ENCODE data around the gene C8G.

C8G gene

DNA sequence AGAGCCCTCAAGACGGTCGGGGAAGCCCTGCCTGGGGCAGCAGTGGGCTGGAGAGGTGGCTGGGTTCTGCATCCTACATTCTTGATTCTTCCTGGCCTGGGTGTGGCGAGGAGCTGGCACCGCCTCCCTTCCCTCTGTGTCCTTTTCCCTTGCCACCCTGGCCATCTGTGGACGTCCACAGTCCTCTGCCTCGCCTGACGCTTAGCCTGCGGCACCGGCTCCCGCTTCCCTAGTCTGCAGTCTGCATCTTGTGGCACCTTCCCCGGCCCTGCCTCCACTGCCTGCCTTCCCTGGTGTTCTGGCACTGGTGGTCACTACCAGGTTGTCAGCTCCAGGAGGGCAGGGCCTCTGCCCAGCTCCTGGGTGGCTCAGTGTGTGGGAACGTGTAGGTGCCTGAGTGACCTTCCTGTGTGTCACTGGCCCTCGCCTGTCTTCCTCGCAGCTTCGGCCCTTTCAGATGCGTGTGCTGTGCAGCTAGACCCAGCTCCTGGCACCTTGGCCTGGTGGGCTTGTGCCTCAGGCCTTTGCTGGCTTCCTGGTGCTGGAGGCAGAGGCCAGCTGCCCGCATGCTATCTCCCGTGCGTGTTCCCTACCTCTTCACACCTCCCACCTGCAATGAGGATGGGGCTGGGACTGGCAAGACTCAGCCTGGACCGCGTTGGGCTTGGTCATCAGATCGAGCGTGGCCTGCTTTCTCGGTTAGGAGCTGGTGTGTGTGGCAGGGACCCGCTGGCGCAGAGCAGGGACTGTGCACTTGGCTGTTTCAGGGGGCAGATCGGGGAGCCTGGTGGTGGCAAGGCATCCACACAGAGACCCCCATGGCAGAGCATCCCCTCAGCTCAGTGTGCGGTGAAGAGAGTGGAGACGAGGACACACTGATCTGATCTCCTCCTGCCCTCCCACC lies 37.8 kb upstream of the C8G start:
- no peak overlapping the region for H3K9ac ChIP-seq (ENCODE audit: low read depth, low read length)
- H3K9me3 ChIP-seq (ENCODE audit: control insufficient read depth, insufficient read depth, low read length): no peaks in the 10 kb centered on the region
- no peaks in the 10 kb centered on the region for H3K4me1 ChIP-seq (ENCODE audit: control insufficient read depth, insufficient read depth, low read length)
- H3K36me3 ChIP-seq (ENCODE audit: control insufficient read depth, insufficient read depth, low read length): peaks cover 39% of the 10 kb centered on the region
- H3K4me3 ChIP-seq (ENCODE audit: low read depth, low read length): no peak overlapping the region
- H3K27me3 ChIP-seq (ENCODE audit: control insufficient read depth, insufficient read depth, low read length): no peaks in the 10 kb centered on the region

DNA sequence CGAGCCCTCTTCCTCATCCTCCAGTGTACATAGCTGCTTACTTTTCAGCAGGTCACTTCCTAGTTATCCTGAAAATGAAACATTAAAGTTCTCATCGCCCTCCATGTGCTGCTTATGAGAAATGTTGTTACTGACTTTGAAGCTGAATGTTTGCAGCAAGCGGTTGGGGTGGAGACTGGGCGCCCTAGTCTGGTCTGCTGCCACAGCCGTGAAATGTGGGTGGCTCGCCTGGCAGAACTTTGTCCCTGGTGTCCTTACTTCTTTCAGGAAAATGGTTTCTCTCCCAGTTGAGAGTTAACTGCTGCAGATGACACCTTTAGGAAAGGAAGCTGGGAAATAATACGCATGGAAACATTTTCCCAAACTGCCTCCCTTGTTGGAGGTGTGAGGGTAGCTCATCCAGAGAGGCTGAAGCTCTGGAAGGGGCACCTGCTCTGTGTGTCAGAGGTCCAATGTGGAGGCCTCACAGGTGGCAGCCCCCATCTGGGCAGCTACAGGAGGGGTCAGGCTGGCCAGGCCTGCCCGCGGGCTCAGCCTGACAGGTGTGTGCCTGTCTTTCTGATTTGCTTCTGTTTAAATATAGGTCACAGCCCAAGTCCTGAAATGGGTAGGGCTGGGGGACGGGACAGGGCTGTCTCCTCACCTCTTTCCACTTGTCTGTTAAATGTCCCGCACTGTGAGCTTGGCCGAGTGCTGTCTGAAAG lies 34.7 kb upstream of the C8G start:
- H3K9me3 ChIP-seq (ENCODE audit: control insufficient read depth, insufficient read depth, low read length): no peaks in the 10 kb centered on the region
- H3K9ac ChIP-seq (ENCODE audit: low read depth, low read length): no peak overlapping the region
- H3K4me3 ChIP-seq (ENCODE audit: low read depth, low read length): no peak overlapping the region
- no peaks in the 10 kb centered on the region for H3K4me1 ChIP-seq (ENCODE audit: control insufficient read depth, insufficient read depth, low read length)
- H3K36me3 ChIP-seq (ENCODE audit: control insufficient read depth, insufficient read depth, low read length): peaks cover 44% of the 10 kb centered on the region
- no peaks in the 10 kb centered on the region for H3K27me3 ChIP-seq (ENCODE audit: control insufficient read depth, insufficient read depth, low read length)

DNA sequence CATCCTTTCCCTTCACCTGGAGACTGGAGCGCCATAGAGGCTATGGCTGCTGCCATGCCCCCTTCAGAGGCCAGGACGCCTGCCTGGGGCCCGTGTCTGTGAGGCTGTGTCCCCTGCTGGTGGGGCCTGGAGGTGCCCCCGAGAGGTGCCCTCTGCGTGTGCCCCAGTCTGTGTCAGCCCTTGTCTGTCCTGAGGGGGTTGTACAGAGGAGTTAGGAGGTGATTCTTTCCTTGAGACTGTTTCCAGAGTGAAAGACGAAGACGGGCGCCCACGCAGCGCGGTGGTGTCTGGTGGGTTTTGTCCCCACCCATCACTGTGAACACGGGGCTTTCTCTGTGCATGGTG lies 34.2 kb upstream of the C8G start:
- H3K4me3 ChIP-seq (ENCODE audit: low read depth, low read length): no peak overlapping the region
- H3K9me3 ChIP-seq (ENCODE audit: control insufficient read depth, insufficient read depth, low read length): no peaks in the 10 kb centered on the region
- no peaks in the 10 kb centered on the region for H3K4me1 ChIP-seq (ENCODE audit: control insufficient read depth, insufficient read depth, low read length)
- peaks cover 49% of the 10 kb centered on the region for H3K36me3 ChIP-seq (ENCODE audit: control insufficient read depth, insufficient read depth, low read length)
- H3K27me3 ChIP-seq (ENCODE audit: control insufficient read depth, insufficient read depth, low read length): no peaks in the 10 kb centered on the region
- no peak overlapping the region for H3K9ac ChIP-seq (ENCODE audit: low read depth, low read length)

DNA sequence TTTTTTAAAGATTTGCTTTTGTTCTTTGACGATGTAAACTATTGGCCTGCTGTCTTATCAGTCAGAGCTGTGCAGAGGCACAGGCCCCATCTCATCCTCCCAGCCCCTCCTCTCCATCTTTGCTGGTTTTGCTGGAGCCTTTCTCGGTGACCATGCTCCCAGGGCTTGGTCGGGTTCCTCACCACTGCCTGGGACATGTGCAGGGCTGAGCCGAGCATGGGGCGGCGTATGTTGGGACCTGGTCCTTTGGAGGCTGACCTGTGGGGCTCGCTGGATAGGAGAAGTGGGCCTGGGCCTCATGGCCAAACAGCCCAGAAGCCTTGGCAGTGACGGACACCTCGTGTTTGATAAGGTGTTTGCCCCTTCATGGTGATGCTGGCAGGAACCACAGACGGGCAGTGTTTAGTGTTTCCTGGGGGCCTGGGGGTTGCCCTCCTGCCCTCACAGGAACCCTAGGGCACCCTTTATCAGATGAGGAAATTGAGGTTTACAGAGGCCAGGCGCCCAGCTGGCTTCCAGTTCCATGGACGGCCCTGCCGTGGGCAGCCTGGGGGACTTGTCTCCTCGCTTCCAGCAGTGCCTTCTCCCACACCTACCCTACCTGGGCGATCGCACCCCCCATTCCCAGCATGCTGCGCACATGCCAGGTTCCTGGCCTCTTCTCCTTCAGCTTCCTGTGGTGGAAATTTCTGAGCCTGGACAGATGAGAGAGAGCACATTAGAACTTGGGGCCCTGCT lies 31.2 kb upstream of the C8G start:
- Histone ChIP-seq H3K36me3 (ENCODE audit: control insufficient read depth, insufficient read depth, low read length) (peaks cover 54% of the 10 kb centered on the region), H3K4me1 (ENCODE audit: control insufficient read depth, insufficient read depth, low read length) (no peaks in the 10 kb centered on the region), H3K9me3 (ENCODE audit: control insufficient read depth, insufficient read depth, low read length) (no peaks in the 10 kb centered on the region), H3K27me3 (ENCODE audit: control insufficient read depth, insufficient read depth, low read length) (no peaks in the 10 kb centered on the region), H3K4me3 (ENCODE audit: low read depth, low read length) (no peak overlapping the region), H3K9ac (ENCODE audit: low read depth, low read length) (no peak overlapping the region)

DNA sequence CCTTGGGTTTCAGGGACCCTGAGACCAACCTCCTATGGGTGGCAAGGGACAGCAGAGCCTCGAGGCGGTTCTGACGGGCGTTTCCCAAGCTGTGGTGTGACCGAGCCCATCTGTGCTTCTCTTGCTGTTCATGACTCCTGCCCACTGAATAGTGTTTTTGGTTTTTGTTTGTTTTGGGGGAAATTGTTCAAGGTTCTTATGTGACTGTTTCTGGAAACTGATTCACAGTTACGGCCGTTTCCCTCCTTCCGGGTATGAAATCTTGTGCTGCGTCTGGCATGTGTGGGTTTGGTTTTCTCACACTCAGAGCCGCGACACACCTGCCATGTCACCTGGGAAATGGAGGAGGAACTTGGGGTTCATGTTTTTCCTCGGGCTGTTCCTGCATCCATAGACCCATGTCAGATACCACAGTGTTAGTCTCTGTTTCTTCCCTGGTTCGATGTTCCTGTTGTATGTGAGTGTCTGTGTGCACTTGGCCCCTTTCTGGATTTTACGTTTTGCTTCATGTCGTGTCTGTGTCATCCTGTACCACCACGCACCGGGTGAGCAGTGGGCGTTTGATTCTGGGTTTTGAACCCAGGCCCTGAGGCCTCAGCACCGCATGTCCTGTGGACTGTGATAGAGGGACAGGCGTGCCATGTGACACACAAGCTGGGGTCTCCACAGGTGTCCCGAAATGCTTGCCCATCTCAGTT lies 29.3 kb upstream of the C8G start:
- H3K9me3 ChIP-seq (ENCODE audit: control insufficient read depth, insufficient read depth, low read length): no peaks in the 10 kb centered on the region
- peaks cover 49% of the 10 kb centered on the region for H3K36me3 ChIP-seq (ENCODE audit: control insufficient read depth, insufficient read depth, low read length)

DNA sequence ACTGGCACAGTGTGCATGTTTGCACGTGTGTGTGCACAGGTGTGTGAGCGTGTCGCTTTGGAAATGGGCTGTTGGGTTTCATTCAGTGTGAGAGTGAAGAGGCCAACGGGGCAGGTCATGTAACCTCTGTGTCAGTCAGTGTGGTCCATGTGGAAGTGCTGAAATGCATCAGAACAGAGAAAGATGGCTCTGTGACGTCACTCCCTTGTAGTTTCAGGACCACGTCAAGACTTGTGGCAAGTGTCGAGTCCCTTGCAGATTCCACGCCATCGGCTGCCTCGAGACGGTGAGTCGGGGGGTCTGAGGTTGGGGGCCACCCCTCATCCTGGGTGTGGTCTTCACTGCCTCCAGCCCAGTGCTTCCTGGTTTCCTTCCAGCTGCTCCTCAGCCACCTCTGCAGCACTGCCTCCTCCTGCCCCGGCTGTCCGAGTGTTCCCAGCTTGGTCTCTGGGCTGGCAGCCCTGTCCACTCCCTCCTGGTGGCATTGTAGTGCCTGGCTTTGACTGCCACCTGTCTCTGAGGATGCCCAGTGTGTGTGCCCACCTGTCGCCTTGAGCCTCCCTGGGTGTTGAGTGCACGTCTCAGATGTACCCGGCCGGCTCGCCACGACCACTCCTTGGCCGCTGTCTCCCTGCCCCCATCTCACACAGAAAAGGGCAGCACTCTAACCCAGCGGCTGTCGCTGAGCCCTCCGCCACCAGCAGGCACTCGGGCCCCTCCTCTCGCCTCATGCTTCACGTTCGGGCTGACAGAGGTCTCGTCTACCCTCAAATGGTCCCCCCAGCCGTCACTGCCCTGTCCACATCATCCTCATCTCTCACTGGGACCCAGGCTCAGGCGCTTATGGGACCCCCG lies 28.5 kb upstream of the C8G start:
- Histone ChIP-seq H3K27me3 (ENCODE audit: control insufficient read depth, insufficient read depth, low read length) (no peaks in the 10 kb centered on the region), H3K9me3 (ENCODE audit: control insufficient read depth, insufficient read depth, low read length) (no peaks in the 10 kb centered on the region), H3K4me3 (ENCODE audit: low read depth, low read length) (no peak overlapping the region), H3K4me1 (ENCODE audit: control insufficient read depth, insufficient read depth, low read length) (no peaks in the 10 kb centered on the region), H3K36me3 (ENCODE audit: control insufficient read depth, insufficient read depth, low read length) (peaks cover 49% of the 10 kb centered on the region), H3K9ac (ENCODE audit: low read depth, low read length) (no peak overlapping the region)

More for the DNA sequence above, 29.3 kb upstream of the C8G start:
- H3K27me3 ChIP-seq (ENCODE audit: control insufficient read depth, insufficient read depth, low read length): no peaks in the 10 kb centered on the region
- H3K4me1 ChIP-seq (ENCODE audit: control insufficient read depth, insufficient read depth, low read length): no peaks in the 10 kb centered on the region
- no peak overlapping the region for H3K9ac ChIP-seq (ENCODE audit: low read depth, low read length)
- H3K4me3 ChIP-seq (ENCODE audit: low read depth, low read length): no peak overlapping the region

DNA sequence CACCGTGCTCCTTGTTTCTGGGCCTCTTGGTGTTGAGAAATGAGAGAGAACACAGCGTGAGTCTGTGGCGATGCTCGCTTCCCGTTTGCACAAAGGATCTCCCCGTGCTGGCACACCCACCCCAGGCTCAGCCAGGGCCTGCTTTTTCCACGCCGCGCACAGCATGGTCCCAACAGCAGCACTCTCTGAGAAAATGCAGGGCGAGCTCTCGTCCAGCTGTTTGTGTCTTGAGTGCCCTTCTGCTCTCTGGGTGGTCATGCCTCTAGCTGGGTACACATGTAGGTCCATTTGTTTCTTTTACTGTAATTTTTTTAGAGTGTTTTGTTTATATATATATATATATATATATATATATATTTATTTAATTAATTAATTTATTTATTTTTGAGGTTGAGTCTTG lies 27.1 kb upstream of the C8G start:
- Histone ChIP-seq H3K9me3 (ENCODE audit: control insufficient read depth, insufficient read depth, low read length) (no peaks in the 10 kb centered on the region), H3K4me3 (ENCODE audit: low read depth, low read length) (no peak overlapping the region), H3K36me3 (ENCODE audit: control insufficient read depth, insufficient read depth, low read length) (peaks cover 56% of the 10 kb centered on the region), H3K4me1 (ENCODE audit: control insufficient read depth, insufficient read depth, low read length) (no peaks in the 10 kb centered on the region), H3K27me3 (ENCODE audit: control insufficient read depth, insufficient read depth, low read length) (no peaks in the 10 kb centered on the region), H3K9ac (ENCODE audit: low read depth, low read length) (no peak overlapping the region)

DNA sequence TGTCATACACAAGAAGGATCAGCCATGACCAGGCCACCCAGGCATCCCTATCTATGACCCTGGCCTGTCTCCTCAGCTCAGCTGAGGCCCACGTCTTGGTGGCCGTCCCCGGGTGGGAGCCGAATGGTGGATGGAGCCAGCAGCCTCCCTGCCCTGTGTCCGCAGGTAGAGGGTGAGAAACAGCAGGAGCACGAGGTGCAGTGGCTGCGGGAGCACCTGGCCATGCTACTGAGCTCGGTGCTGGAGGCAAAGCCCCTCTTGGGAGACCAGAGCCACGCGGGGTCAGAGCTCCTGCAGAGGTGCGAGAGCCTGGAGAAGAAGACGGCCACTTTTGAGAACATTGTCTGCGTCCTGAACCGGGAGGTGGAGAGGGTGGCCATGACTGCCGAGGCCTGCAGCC lies 25.0 kb upstream of the C8G start:
- Histone ChIP-seq H3K27me3 (ENCODE audit: control insufficient read depth, insufficient read depth, low read length) (no peaks in the 10 kb centered on the region), H3K4me3 (ENCODE audit: low read depth, low read length) (no peak overlapping the region), H3K9me3 (ENCODE audit: control insufficient read depth, insufficient read depth, low read length) (no peaks in the 10 kb centered on the region), H3K9ac (ENCODE audit: low read depth, low read length) (no peak overlapping the region), H3K36me3 (ENCODE audit: control insufficient read depth, insufficient read depth, low read length) (peaks cover 60% of the 10 kb centered on the region), H3K4me1 (ENCODE audit: control insufficient read depth, insufficient read depth, low read length) (no peaks in the 10 kb centered on the region)

DNA sequence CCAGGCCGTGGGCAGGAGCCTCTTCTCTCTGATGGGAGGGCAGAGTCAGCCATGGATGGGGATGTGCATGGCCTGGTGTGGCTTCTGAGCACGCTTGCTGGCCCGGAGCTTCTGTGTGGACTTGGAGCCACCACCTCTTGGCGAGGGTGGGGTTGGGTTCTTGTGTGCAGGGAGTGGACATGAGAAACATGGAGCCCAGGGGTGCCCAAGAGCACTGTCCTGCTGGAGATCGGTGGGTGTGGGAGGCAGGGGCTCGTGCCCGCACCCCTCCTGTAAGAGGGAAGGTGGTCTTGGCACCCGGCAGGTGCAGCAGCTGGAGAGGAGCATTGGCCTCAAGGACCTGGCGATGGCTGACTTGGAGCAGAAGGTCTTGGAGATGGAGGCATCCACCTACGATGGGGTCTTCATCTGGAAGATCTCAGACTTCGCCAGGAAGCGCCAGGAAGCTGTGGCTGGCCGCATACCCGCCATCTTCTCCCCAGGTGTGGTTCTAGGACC lies 24.3 kb upstream of the C8G start:
- Histone ChIP-seq H3K4me1 (ENCODE audit: control insufficient read depth, insufficient read depth, low read length) (no peaks in the 10 kb centered on the region), H3K9me3 (ENCODE audit: control insufficient read depth, insufficient read depth, low read length) (no peaks in the 10 kb centered on the region), H3K27me3 (ENCODE audit: control insufficient read depth, insufficient read depth, low read length) (no peaks in the 10 kb centered on the region), H3K36me3 (ENCODE audit: control insufficient read depth, insufficient read depth, low read length) (peaks cover 57% of the 10 kb centered on the region), H3K4me3 (ENCODE audit: low read depth, low read length) (no peak overlapping the region), H3K9ac (ENCODE audit: low read depth, low read length) (no peak overlapping the region)

DNA sequence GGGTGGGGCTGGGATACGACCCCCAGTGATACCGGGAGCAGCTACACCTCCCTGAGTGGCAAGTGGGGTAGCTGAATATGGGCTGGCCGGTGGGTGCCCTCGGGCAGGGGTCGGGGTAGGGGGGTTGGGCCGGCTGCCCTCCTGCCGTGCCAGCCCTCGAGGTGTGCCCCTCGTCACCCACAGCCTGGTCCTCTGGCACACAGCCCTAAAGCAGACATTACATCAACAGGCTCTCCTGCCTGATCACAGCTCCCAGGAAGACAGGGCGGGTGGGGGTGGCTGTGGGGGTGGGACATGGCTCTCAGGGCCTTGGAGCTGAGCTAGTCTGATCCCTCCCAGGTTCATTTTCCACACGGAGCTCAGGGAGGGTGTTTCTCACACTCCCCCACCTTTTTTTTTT lies 23.7 kb upstream of the C8G start:
- H3K4me3 ChIP-seq (ENCODE audit: low read depth, low read length): no peak overlapping the region
- H3K9me3 ChIP-seq (ENCODE audit: control insufficient read depth, insufficient read depth, low read length): no peaks in the 10 kb centered on the region
- no peaks in the 10 kb centered on the region for H3K4me1 ChIP-seq (ENCODE audit: control insufficient read depth, insufficient read depth, low read length)
- H3K36me3 ChIP-seq (ENCODE audit: control insufficient read depth, insufficient read depth, low read length): peaks cover 59% of the 10 kb centered on the region
- H3K27me3 ChIP-seq (ENCODE audit: control insufficient read depth, insufficient read depth, low read length): no peaks in the 10 kb centered on the region
- no peak overlapping the region for H3K9ac ChIP-seq (ENCODE audit: low read depth, low read length)
